ENCODE measurements around the gene ABHD17A. TPM values are rescaled to one million over a fixed set of nuclear protein-coding genes. Genes with fewer than 3 reads are reported as not detected.

The ABHD17A gene
- total RNA-seq, 2 experiments from 2014 or later, result 108 to 110 TPM

- Mint-ChIP-seq H3K9me3 (no peaks in the 10 kb centered on the region), H3K4me1 (ENCODE audit: low read depth) (peaks cover 44% of the 10 kb centered on the region), H3K4me3 (peak overlapping the region; percentile 32), H3K27me3 (no peaks in the 10 kb centered on the region), H3K27ac (peak overlapping the region; percentile 80), H3K36me3 (peaks cover 4% of the 10 kb centered on the region)
- ChIA-PET CTCF (interaction anchor here (0.6 to 2.8 kb wide), 4 partner anchors 15 to 284 kb away, joined by 3 to 14 read pairs (median 3); no protein-coding TSS in a partner anchor), POLR2A (no interaction called here)
- intact Hi-C loops (cut with micrococcal nuclease), result no loop called here
- peak; percentile 93 for DNase-seq
These were observed 31.8 kb downstream of the ABHD17A start for GRCh38 chr19:1853295-1854038.

- H3K4me1 Mint-ChIP-seq (ENCODE audit: low read depth), result peaks cover 40% of the 10 kb centered on the region
- H3K36me3 Mint-ChIP-seq, result peaks cover 4% of the 10 kb centered on the region
- intact Hi-C loops (cut with micrococcal nuclease), result no loop called here
- no peaks in the 10 kb centered on the region for H3K27me3 Mint-ChIP-seq
- peak overlapping the region; percentile 80 for H3K27ac Mint-ChIP-seq
- ChIA-PET POLR2A (no interaction called here), CTCF (interaction anchor here (0.6 to 2.8 kb wide), 3 partner anchors 14 to 245 kb away, joined by 3 to 14 read pairs (median 3); no protein-coding TSS in a partner anchor)
- no peaks in the 10 kb centered on the region for H3K9me3 Mint-ChIP-seq
- no peak for DNase-seq
- H3K4me3 Mint-ChIP-seq, result peak overlapping the region; percentile 26
These were observed 32.6 kb downstream of the ABHD17A start for GRCh38 chr19:1852581-1853128.

- POLR2A ChIA-PET, result no interaction called here
- Mint-ChIP-seq H3K27me3 (no peaks in the 10 kb centered on the region), H3K4me3 (peak overlapping the region; percentile 26), H3K36me3 (peaks cover 9% of the 10 kb centered on the region), H3K4me1 (ENCODE audit: low read depth) (peaks cover 46% of the 10 kb centered on the region), H3K9me3 (no peaks in the 10 kb centered on the region), H3K27ac (peak overlapping the region; percentile 42)
- intact Hi-C loops (cut with micrococcal nuclease), result no loop called here
- CTCF ChIA-PET, result interaction anchor here (2.8 kb wide), 1 partner anchor 13 kb away, joined by 14 read pairs; no protein-coding TSS in a partner anchor
- DNase-seq, result peak; percentile 65
These were observed 33.4 kb downstream of the ABHD17A start for GRCh38 chr19:1851654-1852580.

- H3K27ac Mint-ChIP-seq, result peak overlapping the region; percentile 57
- ChIA-PET POLR2A (no interaction called here), CTCF (interaction anchor here (2.8 kb wide), 1 partner anchor 12 kb away, joined by 14 read pairs; no protein-coding TSS in a partner anchor)
- no peaks in the 10 kb centered on the region for H3K9me3 Mint-ChIP-seq
- intact Hi-C loops (cut with micrococcal nuclease), result no loop called here
- H3K36me3 Mint-ChIP-seq, result peaks cover 9% of the 10 kb centered on the region
- H3K27me3 Mint-ChIP-seq, result no peaks in the 10 kb centered on the region
- H3K4me3 Mint-ChIP-seq, result no peak overlapping the region
- H3K4me1 Mint-ChIP-seq (ENCODE audit: low read depth), result peaks cover 55% of the 10 kb centered on the region
- DNase-seq, result no peak
These were observed 34.3 kb downstream of the ABHD17A start for GRCh38 chr19:1850809-1851653.

GRCh38 chr19:1849886-1850398 lies 35.4 kb downstream of the ABHD17A start:
- no peaks in the 10 kb centered on the region for H3K27me3 Mint-ChIP-seq
- no peaks in the 10 kb centered on the region for H3K9me3 Mint-ChIP-seq
- ChIA-PET POLR2A (no interaction called here), CTCF (interaction anchor here (1.3 to 2.1 kb wide), 6 partner anchors 9 to 48 kb away, joined by 4 to 19 read pairs (median 6); no protein-coding TSS in a partner anchor)
- no peak overlapping the region for H3K4me3 Mint-ChIP-seq
- H3K36me3 Mint-ChIP-seq, result peaks cover 9% of the 10 kb centered on the region
- no peak for DNase-seq
- intact Hi-C loops (cut with micrococcal nuclease), result no loop called here
- H3K4me1 Mint-ChIP-seq (ENCODE audit: low read depth), result peaks cover 57% of the 10 kb centered on the region
- H3K27ac Mint-ChIP-seq, result peak overlapping the region; percentile 26

GRCh38 chr19:1849132-1849474 lies 36.2 kb downstream of the ABHD17A start:
- POLR2A ChIA-PET, result no interaction called here
- Mint-ChIP-seq H3K4me1 (ENCODE audit: low read depth) (peaks cover 58% of the 10 kb centered on the region), H3K27me3 (no peaks in the 10 kb centered on the region), H3K27ac (peak overlapping the region; percentile 86), H3K4me3 (no peak overlapping the region), H3K36me3 (peaks cover 9% of the 10 kb centered on the region), H3K9me3 (no peaks in the 10 kb centered on the region)
- CTCF ChIA-PET, result interaction anchor here (0.9 to 2.1 kb wide), 7 partner anchors 9 to 96 kb away, joined by 4 to 19 read pairs (median 5); no protein-coding TSS in a partner anchor
- intact Hi-C loops (cut with micrococcal nuclease), result no loop called here
- DNase-seq, result no peak

- Mint-ChIP-seq H3K27me3 (no peaks in the 10 kb centered on the region), H3K9me3 (no peaks in the 10 kb centered on the region), H3K4me1 (ENCODE audit: low read depth) (peaks cover 61% of the 10 kb centered on the region), H3K4me3 (peak within 1 kb of the TSS; percentile 88), H3K36me3 (peaks cover 9% of the 10 kb centered on the region), H3K27ac (peak within 1 kb of the TSS; percentile 89)
- intact Hi-C loops (cut with micrococcal nuclease), result loop anchor here (1.0 kb wide), 1 partner anchor 36 kb away; the partner anchor contains the start of gene ATP8B3
- ChIA-PET CTCF (interaction anchor here (0.9 to 2.1 kb wide), 7 partner anchors 10 to 97 kb away, joined by 4 to 19 read pairs (median 5); no protein-coding TSS in a partner anchor), POLR2A (no interaction called here)
- peak; percentile 98 for DNase-seq
These were observed 36.7 kb downstream of the ABHD17A start, which contains the start of gene REXO1 for GRCh38 chr19:1848399-1849131. Gene REXO1 (minus strand): TSS chr19:1848483. CDS start chr19:1848358, 125 bp downstream.

GRCh38 chr19:1847684-1848398 lies 37.5 kb downstream of the ABHD17A start:
- intact Hi-C loops (cut with micrococcal nuclease), result loop anchor here (1.0 kb wide), 1 partner anchor 36 kb away; the partner anchor contains the start of gene ATP8B3
- Mint-ChIP-seq H3K4me3 (peak overlapping the region; percentile 88), H3K9me3 (no peaks in the 10 kb centered on the region), H3K27me3 (no peaks in the 10 kb centered on the region), H3K36me3 (peaks cover 6% of the 10 kb centered on the region), H3K4me1 (ENCODE audit: low read depth) (peaks cover 56% of the 10 kb centered on the region), H3K27ac (peak overlapping the region; percentile 89)
- ChIA-PET POLR2A (no interaction called here), CTCF (interaction anchor here (1.1 to 2.5 kb wide), 3 partner anchors 10 to 22 kb away, joined by 3 to 22 read pairs (median 5); no protein-coding TSS in a partner anchor)
- DNase-seq, result peak; percentile 53

GRCh38 chr19:1847348-1847683 lies 38.0 kb downstream of the ABHD17A start:
- Mint-ChIP-seq H3K27ac (peak overlapping the region; percentile 89), H3K36me3 (peaks cover 6% of the 10 kb centered on the region), H3K9me3 (no peaks in the 10 kb centered on the region), H3K4me3 (peak overlapping the region; percentile 88), H3K27me3 (no peaks in the 10 kb centered on the region), H3K4me1 (ENCODE audit: low read depth) (peaks cover 56% of the 10 kb centered on the region)
- DNase-seq, result no peak
- CTCF ChIA-PET, result interaction anchor here (1.1 to 2.5 kb wide), 3 partner anchors 10 to 21 kb away, joined by 3 to 22 read pairs (median 5); no protein-coding TSS in a partner anchor
- POLR2A ChIA-PET, result no interaction called here
- intact Hi-C loops (cut with micrococcal nuclease), result no loop called here
